RPMI8226 (cell line): ENCODE measurements around the gene RPL35A.
"Not testable (repeated sequence)": the region's sequence is repeated elsewhere in the genome, so short reads cannot be mapped to it uniquely, and the experiment has no call there.

Experiments
- DNase-seq: peaks from one replicate; pipeline ENCODE4 v3.0.0-alpha.2; 2015

The RPL35A gene

DNA sequence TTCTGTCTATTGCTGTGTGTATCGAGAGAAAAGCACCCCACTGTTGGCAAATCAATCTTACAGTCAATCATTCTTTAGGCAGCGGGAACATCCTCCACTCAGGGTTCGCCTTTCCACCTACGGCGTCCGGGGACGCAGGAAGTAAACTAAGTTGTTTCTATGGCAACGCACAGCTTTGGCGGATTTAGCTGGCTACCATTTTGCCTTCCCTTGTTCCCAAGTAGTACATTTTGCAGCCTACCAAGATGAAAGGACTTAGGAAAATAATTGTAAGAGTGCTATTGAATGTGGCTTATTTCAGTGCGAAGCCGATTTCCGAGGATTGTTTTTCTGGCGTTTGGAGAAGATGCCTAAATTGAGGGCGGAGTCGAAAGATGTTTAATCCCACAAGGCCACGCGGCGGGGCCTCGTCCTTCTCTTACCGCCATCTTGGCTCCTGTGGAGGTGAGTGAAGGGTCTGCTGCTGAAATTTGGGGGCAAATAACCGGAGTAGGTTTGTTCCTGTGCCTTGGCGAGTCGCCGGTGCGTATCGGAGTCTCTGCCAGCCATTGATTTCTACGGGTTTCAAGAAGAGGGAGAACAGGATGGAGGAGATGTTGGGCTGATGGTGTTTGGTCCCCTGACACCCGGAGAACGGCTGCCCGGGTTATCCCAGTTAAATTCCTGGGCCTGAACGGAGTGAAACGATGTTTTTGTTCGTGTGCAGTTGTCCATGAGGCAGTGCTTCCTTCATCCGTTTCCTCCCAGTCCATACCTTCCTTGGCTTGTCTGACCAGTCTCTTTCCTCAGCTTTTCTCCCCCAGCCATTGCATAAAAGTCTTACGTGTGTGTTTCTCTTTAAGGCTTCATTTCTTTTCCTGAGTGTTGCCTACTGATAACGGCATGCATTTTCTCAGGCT lies at the start of gene RPL35A:
TSS of gene RPL35A (plus strand) at position 413 of the 899 bp plus-strand sequence. CDS start 778 bp downstream, outside the sequence.
- DNase-seq: peak; percentile 94

DNA sequence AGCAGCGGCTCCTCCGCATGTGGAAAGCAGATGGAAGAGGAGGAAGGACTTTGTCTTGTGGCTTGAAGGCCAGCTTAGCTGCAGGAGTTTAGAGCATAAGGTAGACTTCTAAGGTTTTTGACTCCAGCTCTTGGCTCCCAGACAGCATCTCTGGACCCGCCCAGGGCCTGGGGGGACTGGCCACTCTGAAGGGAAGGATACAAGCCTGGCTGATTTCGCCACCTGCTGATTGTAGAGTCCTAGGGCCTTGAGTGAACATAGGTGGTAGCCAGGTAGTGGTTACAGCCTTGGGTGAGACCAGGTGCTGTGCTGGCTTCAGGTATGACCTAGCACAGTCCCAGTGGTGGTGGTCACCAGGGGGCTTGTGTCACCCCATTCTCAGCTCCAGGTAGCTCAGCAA lies 48.4 kb upstream of the RPL35A start:
- no peak for DNase-seq

DNA sequence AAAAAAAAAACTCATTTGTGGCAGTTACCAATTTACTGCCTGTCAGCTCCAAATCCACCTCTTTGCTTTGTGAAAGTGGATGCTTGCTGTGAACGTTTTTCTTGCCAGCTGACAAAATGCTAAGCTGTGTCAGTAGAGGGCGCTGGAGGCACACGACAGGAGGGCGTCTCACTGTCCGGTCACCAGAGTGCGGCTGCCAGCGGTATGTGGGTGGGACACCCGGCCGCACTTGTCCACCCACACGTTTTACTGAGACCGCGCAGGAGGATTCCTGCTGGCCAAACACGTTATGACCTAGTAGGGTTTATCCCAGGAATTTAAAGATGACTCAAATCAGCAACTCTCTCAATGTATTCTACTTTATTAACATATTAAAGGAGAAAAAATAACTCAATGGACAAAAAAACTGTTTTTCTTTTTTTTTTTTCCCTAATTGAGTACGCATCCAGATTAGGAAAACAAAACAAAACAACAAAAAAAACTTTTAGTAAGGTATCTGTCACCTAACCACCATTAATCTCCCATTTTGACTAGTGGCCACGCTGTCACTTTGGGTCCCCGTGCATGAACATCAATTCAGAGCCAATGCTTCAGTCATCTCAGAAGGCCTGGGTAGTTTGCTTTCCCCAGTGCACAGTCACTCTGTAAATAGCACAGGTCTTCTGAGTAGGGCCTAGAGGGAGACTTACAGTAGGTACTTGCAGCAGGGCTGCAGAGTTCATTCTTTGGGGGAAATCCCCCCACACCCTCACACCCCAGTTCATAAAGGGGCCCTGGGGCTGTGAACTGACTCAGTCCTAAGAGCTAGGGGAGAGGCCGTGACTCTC lies 43.8 kb upstream of the RPL35A start:
- DNase-seq: peak; percentile 86

DNA sequence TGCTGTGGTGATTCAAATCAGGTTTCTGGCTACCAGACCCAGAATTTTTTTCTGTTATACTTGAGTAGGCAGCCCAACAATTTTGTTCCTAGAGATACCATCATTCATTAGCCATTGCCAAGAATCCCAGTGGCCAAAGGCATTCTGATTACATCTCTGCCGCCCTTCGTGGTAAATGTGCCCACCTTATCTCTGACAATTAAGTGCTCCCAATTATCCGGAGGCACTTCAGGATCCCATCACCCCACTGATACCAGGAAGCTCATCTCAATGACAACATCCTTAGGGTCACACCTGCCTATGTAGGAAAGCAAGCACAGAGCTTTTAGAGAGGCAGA lies 43.2 kb upstream of the RPL35A start:
- no peak for DNase-seq

DNA sequence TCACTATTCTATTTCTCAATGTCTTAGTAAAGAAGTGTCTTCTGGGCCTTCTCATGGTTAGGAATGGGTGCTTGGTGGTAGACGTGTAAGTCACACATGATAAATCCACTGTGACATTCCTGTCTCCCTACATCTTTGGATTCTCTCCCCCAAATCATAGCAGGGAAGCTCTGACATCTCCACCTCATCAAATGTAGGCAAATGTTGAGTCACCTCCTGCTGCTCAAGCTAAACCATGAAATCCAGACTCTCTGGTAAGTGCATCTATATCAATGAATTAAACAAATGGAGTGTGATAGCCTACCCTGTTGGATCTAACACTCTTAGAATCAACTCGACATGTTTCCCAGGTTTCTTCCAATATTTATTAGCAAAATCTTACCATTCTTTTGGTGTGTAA lies 42.8 kb upstream of the RPL35A start:
- no peak for DNase-seq

DNA sequence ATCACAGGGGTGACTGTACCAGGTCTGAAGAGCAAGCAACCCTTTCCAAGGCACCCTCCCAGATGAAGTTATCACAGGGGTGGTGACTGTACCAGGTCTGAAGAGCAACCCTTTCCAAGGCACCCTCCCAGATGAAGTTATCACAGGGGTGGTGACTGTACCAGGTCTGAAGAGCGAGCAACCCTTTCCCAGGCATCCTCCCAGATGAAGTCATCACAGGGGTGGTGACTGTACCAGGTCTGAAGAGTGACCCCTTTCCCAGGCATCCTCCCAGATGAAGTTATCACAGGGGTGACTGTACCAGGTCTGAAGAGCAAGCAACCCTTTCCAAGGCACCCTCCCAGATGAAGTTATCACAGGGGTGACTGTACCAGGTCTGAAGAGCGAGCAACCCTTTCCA lies 41.4 kb upstream of the RPL35A start:
- not testable (repeated sequence) for DNase-seq

DNA sequence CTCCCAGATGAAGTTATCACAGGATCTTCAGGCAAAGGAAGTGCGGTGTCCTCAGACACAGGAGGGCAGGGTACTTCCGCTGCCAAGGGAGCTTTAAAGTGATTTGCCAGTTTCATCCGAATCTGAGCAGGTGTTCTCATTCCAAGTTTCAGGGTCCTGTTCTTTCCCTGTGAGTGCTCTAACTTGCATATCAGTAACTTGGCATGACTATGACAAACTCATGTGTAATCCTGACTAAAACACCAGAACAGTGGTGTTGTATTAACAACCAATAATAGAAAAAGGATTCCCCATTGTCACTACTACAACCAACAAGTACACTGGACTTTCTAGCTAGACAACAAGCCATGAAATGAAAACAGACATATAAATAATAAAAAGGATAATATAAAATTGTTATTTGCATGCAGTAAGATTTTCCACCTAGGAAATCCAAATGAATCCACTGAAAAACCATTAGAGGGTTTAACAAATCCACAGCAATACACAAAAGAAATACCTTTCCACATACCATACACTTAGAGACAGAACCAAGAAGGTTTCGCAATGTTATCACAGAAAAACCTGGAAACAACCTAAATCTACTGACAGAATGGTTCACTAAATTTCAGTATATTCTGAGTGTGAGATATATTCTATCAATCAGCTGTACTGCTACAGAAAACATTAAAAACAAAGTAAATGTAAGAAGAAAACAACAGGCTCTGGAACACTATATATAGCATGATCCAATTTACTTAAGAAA lies 40.9 kb upstream of the RPL35A start:
- DNase-seq: no peak

DNA sequence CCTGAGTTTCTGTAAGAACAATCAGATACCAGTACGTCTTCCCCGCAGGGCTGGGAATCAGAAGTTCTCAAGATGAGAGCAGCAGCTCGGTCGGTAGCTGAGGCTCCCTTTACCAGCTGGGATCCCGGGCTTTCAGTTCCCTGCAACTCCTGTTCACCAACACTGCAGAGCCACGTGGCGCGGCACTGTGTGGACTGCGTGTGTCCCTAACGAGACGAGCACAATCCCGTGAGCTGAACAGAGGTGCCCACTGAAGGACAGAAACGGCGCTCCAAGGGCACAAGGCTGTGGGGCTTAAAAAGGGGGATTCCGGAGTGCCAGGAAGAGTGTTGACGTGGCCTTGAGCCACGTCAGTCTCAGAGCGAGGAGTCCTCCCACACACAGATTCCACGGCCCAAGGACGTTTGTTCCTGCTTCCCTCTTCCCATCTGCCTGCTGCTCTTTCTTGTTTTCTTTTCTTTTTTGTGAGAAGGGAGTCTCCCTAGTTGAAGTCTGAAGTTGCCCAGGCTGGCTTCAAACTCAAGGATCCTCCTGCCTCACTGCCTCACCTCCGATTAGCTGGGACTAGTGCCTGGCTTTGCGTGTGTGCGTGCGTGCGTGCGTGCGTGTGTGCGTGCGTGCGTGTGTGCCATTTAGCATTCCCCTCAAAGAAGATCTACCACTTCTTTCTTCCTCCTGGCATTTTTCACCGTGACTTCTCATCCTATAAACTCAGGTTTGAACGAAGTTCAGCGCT lies 37.1 kb upstream of the RPL35A start:
- DNase-seq: no peak

DNA sequence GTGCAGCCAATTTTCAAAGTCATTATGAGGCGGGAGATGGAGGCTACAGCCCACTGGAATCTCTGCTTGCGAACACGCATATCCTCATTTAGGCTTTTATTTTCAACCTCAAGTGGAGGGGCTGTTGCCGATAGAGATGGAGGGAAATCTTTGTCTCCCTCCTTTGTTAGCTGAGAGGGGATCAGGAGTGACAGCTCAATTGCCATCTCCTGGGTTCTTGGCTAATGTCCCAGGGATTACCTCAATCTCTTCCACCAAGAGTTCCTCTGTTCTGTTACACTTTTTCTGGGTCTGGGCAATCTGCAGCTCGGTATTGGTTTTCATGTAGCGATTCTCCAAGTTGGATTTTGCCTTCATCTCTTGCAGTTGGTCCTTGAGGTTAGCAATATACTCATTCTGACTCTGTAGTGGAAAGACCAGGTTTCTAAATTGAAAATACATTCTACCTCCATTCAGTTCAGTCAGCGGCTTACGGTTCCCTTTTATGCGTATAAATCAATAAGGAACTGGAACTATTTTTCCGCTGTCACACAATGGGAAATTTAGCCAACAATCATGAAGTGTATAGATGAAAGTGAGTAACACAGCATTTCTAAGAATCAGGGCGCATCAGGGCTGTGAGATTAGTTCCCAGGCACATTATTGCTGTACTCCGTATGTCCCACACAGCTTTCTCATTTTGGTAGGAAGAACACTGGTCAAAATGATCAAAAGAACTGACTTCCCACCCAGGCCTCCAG lies 36.2 kb upstream of the RPL35A start:
- no peak for DNase-seq

DNA sequence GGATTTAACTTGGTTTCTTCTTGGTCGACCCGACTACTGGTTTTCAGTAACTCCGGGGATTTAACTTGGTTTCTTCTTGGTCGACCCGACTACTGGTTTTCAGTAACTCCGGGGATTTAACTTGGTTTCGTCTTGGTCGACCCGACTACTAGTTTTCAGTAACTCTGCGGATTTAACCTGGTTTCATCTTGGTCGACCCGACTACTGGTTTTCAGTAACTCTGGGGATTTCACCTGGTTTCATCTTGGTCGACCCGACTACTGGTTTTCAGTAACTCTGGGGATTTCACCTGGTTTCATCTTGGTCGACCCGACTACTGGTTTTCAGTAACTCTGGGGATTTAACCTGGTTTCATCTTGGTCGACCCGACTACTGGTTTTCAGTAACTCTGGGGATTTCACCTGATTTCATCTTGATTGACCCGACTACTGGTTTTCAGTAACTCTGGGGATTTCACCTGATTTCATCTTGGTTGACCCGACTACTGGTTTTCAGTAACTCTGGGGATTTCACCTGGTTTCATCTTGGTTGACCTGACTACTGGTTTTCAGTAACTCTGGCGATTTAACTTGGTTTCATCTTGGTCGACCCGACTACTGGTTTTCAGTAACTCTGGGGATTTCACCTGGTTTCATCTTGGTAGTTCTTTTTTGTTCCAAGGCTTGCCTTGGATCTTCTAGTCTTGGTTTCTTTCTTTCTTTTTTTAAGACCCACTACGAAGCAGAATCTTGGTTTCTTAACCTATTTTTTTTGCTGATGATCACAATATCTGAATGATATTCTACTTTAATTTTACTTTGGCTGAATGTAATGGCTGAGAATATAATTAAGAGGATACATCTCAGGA lies 28.3 kb upstream of the RPL35A start:
- not testable (repeated sequence) for DNase-seq

DNA sequence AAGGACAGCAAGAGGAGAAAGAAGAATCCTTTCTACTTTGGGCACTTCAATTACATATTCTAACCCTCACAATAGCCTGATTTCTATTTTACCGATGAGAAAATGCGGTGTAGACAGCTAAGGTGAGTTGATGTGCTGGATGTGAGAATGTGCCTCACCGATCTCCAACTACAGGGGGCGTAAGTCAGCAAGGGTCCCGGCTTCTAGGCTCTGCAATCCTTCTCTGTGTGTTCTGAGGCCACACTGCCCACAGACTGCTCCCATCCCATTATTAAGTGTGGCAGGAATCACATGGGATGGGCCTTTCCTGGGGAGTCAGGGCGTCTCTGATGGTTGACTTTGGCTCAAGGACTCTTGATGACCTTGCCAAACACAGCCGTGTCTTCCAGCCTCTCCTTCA lies 23.6 kb upstream of the RPL35A start:
- no peak for DNase-seq

DNA sequence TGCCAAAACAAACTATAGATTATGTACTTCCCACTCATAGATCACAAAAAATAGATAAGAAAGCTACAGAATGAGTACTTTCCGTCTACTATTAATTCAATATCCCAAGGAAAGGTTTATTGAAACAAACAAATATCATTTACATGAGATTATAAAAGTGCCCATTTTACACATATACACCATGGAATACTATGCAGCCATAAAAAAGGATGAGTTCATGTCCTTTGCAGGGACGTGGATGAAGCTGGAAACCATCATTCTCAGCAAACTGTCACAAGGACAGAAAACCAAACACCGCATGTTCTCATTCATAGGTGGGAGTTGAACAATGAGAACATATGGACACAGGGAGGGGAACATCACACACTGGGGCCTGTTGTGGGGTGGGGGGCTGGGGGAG lies 22.4 kb upstream of the RPL35A start:
- not testable (repeated sequence) for DNase-seq

DNA sequence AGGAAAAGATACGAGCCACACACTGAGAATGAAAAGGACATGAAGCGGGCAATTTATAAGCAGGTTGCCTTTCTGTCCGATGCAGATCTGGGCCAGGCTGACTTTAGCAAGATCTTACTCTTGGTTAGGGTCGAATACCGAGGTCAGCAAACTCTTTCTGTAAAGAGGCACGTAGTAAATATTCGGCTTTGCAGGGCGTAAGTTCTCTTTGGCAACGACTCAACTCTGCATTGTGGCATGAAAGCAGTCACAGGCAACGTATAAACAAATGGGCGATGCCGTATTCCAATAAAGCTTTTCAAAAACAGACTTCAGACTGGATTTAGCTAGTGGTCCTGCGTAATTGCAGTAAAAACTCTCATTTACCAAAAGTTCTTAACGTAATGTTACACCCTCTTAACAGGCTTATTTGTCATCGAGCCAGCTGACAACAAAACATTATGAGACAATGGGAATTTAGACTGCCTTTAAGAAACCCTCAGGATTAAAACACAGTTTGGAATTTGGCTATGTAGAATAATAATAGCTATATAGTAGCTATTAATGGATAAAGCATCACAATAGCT lies 13.1 kb upstream of the RPL35A start:
- DNase-seq: no peak

DNA sequence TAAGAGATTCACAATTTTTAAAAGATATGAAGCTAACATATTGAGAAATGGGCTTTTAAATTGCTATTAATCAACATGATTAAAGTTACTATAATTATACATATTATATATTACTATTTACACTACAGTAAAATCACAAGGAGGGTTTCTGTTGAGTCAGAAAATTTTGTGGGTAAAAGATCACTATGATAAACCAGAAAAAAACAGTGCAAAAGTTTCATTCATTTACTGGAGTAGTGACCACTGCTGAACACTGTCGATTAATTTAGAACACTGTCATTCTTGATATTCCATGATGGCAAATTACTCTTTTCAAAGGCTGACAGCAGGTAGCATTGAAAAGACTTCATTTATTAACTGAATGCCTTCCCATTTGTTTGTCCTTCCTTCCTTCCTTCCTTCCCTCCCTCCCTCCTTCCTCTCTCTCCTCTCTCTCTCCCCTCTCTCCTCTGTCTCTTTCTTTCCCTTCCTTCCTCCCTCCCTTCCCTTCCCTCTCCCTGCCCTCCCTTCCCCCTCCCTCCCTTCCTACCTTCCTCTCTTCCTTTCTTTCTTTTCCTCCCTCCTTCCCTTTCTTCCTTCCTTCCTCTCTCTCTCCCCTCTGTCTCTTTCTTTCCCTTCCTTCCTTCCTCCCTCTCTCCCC lies 9.1 kb upstream of the RPL35A start:
- DNase-seq: no peak

DNA sequence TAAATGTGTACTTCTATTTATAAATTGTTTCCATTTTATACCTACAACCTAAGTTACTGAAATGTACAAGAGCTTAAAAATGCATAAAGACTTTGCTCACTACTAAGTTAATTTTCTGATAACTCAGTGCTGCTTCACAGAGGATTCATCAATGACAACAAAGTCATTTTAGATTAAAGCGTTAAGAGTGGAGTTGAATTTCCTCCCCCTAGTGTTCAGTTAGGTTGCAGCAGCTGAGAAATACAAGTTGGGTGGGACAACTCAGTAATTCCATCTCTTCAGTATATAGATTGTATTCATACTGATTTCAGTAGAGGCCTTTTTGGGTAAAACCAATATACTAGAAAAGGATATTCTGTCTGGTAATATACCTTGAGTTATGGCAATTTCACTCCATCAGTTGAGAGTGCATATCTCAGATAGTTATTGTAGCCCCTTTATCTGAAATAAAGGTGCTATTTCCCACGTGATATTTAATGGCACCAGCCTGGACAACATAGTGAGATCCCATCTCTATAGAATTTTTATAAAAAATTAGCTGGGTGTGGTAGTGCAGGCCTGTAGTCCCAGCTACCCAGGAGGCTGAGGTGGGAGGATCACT lies 6.9 kb upstream of the RPL35A start:
- peak; percentile 48 for DNase-seq

DNA sequence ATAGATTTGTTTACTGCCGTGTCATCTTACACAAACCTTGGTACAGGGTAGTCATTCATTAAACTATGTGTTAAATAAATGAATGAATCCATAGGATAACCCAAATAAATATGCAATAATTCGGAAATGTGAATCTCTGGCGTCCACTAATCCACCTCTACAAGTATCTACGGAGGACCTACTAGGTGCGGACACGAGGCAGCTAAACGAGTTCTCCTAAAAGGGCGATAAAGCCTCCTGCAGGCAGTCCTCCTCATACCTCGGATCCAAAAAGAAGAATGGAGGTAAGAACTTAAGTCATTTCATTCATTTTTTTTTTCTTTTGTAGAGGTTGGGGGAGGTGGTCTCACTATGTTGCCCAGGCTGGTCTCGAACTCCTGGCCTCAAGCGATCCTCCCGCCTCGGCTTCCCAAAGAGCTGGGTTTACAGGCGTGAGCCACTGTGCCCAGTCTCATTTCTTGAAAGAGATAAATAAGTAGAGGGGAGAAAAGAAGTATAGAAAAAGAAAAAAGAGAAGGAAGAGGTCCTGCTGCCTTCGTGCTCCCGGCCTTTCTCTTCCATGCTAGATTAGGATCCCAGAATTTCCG lies 706 bp upstream of the RPL35A start:
- DNase-seq: no peak

DNA sequence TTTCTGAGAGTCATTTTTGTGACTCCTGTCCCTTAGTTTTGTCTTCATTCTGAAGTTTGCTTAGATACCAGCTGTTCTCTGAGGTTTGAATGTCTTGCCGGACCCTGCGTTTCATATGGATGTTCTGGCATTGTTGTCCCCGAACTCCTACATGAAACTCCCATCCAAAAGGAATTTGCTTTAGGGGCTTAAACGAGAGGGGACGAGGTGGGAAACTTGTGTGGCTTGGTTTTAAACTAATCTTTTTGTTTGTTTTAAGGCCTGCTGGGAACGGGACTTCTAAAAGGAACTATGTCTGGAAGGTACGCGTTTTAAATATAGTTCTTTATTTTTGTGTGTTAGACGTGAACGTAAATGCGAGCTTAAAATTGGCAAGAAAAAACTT lies 679 bp downstream of the RPL35A start:
- peak; percentile 18 for DNase-seq

DNA sequence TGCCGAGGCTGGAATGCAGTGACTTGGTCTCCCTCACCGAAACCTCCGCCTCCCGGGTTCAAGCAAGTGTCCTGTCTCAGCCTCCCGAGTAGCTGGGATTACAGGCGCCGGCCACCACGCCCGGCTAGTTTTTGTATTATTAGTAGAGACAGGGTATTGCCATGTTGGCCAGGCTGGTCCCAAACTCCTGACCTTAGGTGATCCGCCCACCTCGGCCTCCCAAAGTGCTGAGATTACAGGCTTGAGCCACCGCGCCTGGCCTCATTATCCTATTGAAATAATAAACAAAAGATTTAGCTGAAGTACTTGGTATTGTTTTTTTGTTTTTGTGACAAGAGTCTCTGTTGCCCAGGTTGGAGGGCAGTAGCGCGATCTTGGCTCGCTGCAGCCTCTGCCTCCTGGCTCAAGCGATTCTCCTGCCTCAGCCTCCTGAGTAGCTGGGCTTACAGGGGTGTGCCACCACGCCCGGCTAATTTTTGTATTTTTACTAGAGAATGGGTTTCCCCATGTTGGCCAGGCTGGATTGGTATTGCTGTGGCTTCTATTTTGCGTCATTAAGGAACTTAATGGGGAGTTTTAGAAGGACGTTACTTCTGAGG lies 1.5 kb downstream of the RPL35A start:
- no peak for DNase-seq

DNA sequence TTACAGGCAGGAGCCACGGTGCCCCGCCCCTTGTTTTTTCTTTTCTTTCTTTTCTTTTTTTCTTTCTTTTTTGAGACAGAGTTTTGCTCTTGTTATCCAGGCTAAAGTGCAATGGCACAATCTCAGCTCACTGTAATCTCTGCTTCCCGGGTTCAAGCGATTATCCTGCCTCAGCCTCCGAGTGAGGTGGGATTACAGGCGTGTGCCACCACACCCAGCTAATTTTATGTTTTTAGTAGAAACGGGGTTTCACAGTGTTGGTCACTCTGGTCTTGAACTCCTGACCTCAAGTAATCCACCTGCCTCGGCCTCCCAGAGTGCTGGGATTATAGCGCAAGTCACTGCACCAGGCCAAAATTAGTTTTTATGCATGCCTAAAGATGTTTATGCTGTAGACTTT lies 2.5 kb downstream of the RPL35A start:
- no peak for DNase-seq
